ENCODE measurements around the gene RALGPS2. TPM values are rescaled to one million over a fixed set of nuclear protein-coding genes. Genes with fewer than 3 reads are reported as not detected.
"Not testable (repeated sequence)": the region's sequence is repeated elsewhere in the genome, so short reads cannot be mapped to it uniquely, and the experiment has no call there.

The RALGPS2 gene
- polyA plus RNA-seq, 5 donors = 12.9 to 22.4 (median 21.1) TPM

GRCh38 chr1:178942285-178943198 is 217.5 kb downstream of the RALGPS2 start:
- no peak for DNase-seq

GRCh38 chr1:178944729-178945128 is 219.7 kb downstream of the RALGPS2 start:
- DNase-seq = no peak

GRCh38 chr1:178945763-178946266 is 220.8 kb downstream of the RALGPS2 start:
- no peak for DNase-seq

GRCh38 chr1:178946416-178946815 is 221.4 kb downstream of the RALGPS2 start:
- no peak for DNase-seq

- DNase-seq = no peak
Measured at GRCh38 chr1:178946855-178947676, 222.0 kb downstream of the RALGPS2 start.

GRCh38 chr1:178947677-178947981 is 222.6 kb downstream of the RALGPS2 start:
- no peak for DNase-seq

- DNase-seq = no peak
Measured at GRCh38 chr1:178948676-178949075, 223.6 kb downstream of the RALGPS2 start.

- not testable (repeated sequence) for DNase-seq
Measured at GRCh38 chr1:178949866-178950265, 224.8 kb downstream of the RALGPS2 start.

GRCh38 chr1:178951600-178951999 is 226.6 kb downstream of the RALGPS2 start:
- no peak for DNase-seq

- DNase-seq = no peak
Measured at GRCh38 chr1:178953034-178953433, 228.0 kb downstream of the RALGPS2 start.

GRCh38 chr1:178953538-178954324 is 228.7 kb downstream of the RALGPS2 start:
- DNase-seq = no peak

GRCh38 chr1:178954325-178954690 is 229.3 kb downstream of the RALGPS2 start:
- no peak for DNase-seq

- DNase-seq = no peak
Measured at GRCh38 chr1:178954937-178955336, 229.9 kb downstream of the RALGPS2 start.

- DNase-seq = no peak
Measured at GRCh38 chr1:178955391-178955954, 230.4 kb downstream of the RALGPS2 start.

- DNase-seq = no peak
Measured at GRCh38 chr1:178958491-178958890, 233.4 kb downstream of the RALGPS2 start.

GRCh38 chr1:178959543-178960460 is 234.8 kb downstream of the RALGPS2 start:
- DNase-seq = no peak

- DNase-seq = no peak
Measured at GRCh38 chr1:178960482-178961240, 235.6 kb downstream of the RALGPS2 start.

GRCh38 chr1:178961331-178961730 is 236.3 kb downstream of the RALGPS2 start:
- DNase-seq = no peak

- DNase-seq = no peak
Measured at GRCh38 chr1:178961868-178962267, 236.8 kb downstream of the RALGPS2 start.

Measured in right lung (tissue), 5 donors.